Eye (tissue), 1 donor: ENCODE measurements around the gene SLC5A2.

Source experiments
- DNase-seq: peaks from one replicate; pipeline ENCODE4 v3.0.0-alpha.2; 2015

The SLC5A2 gene

DNA sequence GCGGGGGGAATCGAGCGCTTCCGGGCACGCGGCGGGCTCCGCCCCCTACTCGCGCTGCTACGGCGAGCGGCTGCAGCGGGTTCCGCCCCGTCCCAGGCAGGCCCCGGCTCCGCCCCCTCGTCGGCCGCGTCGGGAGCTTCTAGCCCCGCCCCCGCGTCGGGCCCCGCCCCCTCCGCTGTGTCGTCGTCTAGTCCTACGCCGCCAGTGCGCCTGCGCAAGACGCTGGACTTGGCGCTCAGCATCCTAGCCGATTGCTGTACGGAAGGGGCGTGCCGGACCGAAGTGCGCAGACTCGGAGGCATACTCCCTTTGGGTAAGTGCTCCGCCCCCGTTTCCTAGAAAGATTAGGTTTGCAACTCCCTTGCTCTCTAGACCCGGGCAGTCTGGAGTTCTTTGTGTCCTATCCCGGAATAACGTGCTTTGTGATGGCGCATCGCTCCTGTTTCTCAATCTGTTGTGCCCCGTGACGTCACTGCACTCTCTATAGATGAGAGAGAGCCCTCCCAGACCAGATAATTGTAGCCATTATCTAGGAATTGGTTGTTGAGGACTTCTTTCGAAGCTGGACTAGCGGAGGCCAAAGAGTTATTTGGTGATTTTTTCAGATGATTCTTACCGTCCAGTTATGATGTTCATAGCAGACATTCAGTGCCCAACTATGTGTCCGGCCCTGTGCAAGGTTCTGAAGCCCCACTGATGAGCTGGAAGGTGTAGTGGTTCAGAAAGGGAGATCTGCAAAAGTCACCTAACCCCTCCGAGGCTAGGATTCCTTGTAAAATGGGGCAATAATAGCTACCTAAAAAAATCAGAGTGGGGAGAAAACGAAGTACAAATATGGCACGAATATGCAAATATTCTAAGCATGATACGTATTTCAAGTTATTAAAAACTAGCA, 23.0 kb upstream of the SLC5A2 start:
- DNase-seq: peak; percentile 100

DNA sequence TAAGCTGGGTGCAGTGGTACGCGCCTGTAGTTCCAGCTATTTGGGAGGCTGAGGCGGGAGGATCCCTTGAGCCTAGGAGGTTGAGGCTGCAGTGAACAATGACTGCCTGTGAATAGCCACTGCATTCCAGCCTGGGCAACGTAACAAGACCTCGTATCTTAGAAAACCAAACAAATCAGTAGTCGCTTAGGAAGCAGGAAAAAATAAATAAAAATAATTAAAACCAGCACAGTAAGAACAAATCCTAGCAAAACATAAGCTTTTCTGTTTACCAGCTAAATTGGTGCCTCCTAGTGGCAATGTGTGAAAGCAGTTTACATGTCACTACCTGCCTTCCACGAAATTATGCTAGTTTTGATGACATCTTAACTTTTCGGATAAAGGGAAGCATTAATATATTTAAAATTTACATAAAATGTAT, 22.3 kb upstream of the SLC5A2 start:
- peak; percentile 60 for DNase-seq

DNA sequence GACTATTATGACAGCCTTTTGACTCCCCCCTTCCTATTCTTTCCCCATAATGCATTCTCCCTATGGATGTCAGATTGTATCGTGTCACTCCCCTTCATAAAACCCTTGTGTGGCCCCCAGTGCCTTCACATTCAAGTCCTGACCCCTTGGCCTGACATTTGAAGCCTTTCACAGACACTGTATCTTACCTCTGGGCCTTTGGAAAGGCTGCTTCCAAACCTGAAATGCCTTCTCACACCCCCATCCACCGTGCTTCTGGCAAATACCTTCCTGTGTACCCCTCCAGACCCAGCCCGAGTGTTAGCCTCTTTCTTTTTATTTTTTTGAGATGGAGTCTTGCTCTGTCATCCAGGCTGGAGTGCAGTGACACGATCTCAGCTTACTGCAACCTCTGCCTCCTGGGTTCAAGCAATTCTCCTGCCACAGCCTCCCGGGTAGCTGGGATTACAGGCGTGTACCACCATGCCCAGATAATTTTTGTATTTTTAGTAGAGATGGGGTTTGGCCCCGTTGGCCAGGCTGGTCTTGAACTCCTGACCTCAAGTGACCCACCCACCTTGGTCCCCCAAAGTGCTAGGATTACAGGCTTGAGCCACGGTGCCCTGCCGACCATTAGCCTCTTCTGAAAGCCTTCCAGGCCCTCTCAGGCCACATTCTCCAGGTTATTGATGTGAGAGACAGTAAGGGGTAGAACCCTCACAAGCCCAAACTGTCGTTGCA, 21.6 kb upstream of the SLC5A2 start:
- no peak for DNase-seq

DNA sequence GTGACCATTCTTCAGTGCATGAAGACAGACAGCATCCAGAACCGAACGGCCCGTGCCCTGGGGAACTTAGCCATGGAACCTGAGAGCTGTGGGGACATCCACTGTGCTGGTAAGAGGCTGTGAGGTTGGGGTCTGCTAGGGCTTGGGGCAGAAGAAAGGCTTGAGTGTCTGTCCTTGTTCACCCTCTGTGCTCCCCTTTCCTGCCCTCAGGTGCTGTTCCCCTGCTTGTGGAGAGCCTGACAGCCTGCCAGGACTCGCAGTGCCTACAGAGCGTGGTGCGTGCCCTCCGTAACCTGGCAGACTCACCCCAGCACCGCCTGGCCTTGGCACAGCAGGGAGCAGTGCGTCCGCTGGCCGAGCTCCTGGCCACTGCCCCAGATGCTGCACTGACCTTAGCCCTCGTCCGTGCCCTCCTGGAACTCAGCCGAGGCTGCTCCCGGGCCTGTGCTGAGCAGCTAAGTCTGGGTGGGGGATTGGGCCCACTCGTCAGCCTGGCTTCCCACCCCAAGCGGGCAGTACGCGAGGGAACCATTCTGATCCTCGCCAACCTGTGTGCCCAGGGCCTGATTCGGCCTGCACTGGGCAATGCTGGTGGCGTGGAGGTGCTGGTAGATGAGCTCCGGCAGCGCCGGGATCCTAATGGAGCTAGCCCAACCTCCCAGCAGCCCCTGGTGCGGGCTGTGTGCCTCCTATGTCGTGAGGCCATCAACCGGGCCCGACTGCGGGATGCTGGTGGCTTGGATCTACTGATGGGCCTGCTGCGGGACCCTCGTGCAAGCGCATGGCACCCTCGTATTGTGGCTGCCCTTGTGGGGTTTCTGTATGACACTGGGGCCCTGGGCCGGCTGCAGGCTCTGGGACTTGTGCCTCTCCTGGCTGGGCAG, 20.8 kb upstream of the SLC5A2 start:
- no peak for DNase-seq

DNA sequence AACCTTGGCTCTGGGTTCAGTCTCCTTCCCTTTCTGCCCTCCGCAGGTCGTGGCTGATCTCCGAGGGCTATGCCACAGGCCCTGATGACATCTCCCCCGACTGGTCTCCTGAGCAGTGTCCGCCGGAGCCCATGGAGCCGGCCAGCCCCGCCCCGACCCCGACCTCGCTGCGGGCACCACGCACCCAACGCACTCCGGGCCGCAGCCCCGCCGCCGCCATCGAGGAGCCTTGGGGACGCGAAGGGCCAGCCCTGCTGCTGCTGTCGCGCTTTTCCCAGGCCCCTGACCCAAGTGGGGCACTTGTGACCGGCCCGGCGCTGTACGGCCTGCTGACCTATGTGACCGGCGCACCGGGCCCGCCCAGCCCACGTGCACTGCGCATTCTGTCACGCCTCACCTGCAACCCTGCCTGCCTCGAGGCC, 18.6 kb upstream of the SLC5A2 start:
- DNase-seq: no peak

DNA sequence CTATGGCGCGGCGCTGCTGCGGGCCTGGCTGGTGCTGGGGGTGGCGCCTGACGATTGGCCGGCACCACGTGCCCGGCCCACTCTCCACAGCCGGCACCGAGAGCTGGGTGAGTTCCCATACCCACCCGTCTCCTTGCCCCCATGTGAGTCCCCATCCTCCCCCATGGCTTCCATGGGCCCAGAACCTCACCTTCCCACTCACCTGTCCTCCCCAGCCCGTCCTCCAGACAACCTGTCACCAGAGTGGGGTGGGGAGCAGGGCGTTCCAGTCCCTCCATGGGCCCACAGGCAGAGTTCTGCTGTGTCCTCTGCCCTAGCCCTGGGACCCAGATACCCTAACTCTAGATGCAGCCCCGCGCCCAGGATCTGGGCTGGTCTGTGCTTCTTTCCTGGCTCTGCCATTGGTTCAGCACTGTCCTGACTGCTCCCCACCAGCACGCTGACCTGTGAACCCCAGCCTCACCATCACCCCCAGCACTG, 18.1 kb upstream of the SLC5A2 start:
- no peak for DNase-seq

DNA sequence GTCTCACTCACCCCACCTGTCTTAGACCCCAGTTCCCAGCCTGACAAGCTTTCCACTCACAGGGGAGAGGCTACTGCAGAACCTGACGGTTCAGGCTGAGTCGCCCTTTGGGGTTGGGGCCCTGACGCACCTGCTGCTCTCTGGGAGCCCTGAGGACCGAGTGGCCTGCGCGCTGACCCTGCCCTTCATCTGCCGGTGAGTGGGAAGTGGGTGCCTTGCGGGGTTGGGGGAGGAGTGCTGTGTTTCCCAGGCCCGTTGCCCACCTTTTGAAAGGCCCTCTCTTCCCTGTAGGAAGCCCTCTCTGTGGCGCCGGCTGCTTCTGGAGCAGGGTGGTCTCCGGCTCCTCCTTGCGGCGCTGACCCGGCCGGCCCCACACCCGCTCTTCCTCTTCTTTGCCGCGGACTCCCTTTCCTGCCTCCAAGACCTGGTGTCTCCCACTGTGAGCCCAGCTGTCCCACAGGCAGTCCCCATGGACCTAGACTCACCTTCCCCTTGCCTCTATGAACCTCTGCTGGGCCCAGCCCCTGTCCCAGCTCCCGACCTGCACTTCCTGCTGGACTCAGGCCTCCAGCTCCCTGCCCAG, 17.0 kb upstream of the SLC5A2 start:
- DNase-seq: no peak

DNA sequence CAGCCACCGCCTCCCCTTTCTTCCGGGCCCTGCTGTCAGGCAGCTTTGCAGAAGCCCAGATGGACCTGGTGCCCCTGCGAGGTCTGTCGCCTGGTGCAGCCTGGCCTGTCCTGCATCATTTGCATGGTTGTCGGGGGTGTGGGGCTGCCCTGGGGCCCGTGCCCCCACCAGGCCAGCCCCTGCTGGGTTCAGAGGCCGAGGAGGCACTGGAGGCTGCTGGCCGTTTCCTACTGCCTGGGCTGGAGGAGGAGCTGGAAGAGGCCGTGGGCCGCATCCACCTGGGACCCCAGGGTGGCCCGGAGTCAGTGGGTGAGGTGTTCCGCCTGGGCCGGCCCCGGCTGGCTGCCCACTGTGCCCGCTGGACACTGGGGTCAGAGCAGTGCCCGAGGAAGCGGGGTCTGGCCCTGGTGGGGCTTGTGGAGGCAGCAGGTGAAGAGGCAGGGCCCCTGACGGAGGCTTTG, 16.5 kb upstream of the SLC5A2 start:
- no peak for DNase-seq

DNA sequence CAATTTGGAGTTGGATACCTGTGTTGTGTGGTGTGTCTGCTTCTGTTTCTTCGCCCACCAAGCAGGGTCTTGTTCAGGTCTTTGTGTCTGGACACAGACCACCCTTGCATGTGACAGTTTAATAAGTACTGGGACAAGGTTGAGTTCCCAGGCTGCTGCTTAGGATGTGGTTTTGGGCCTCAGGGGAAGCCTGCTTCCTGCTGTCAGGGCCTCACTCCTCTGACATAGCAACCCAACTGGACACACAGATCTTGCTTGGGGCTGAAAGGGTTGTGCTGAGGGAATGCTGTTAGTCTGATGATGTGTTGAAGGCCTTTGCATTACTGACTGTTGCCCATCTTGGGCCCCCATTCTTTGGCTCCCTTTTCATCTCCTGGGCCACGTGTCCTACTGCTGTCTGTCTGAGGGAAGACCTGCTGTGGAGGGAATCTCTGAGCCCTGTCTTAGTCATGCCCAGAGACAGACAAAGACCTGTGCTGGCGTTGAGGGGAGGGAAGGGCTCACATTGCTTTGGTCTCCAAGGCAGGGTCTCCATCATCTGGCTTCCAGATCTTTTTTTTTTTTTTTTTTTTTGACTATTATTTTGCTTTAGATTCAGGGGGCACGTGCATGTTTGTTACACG, 15.7 kb upstream of the SLC5A2 start:
- no peak for DNase-seq

DNA sequence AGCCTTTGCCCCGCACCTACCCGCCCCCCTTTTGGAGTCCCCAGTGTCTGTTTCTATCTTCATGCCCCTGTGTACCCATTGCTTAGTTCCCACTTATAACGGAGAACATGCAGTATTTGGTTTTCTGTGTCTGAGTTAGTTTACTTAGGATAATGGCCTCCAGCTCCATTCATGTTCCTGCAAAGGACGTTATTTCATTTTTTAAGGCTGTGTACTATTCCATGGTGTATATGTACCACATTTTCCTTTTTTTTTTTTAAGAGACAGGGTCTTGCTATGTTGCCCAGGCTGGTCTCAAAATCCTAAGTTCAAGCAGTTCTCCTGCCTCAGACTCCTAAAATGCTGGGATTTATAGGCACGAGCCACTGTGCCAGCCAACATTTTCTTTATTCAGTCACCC, 15.1 kb upstream of the SLC5A2 start:
- DNase-seq: no peak

DNA sequence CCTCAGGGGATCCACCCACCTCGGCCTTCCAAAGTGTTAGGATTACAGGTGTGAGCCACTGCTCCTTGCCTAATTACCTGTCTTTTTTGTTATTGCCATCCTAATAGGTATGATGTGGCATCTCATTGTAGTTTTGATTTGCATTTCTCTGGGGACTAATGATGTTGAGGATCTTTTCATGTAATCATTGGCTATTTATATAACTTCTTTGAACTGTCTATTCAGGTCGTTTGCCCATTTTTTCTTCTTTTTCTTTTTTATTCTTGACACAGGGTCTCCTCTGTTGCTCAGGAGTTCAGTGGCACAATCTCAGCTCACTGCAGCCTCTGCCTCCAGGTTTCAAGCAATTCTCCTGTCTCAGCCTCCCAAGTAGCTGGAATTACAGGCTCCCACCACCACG, 12.3 kb upstream of the SLC5A2 start:
- no peak for DNase-seq

DNA sequence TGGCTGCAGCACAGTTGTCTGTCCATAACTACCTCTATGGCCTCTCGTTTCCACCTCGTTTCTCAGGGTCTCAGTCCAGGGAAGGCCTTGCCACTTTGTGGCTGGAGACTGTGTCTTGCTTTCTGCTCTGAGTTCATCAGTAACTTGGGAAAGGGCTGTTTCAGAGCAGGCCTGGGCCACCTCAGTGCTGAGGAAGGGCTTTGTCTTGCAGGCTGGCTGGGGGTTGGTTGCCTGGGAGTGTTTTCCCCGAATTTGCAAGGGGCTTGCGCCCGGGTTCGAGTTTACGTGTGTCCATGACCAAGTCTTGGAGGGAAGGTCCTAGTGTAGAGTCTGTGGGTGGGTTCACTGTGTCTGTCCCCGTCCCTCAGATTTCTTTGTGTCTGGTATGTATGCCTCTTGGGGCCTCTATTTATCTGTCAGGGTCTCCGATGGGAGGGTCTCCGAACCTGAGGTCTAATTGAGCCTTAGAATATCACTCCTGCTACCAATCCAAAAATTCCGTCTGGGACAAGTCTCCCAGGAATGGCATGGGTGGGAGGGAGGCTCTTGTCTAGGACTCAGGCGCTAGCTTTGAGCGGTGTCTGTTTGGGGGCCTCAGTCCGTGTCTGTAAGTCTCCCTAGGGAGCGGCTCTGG, 11.6 kb upstream of the SLC5A2 start:
- DNase-seq: no peak

DNA sequence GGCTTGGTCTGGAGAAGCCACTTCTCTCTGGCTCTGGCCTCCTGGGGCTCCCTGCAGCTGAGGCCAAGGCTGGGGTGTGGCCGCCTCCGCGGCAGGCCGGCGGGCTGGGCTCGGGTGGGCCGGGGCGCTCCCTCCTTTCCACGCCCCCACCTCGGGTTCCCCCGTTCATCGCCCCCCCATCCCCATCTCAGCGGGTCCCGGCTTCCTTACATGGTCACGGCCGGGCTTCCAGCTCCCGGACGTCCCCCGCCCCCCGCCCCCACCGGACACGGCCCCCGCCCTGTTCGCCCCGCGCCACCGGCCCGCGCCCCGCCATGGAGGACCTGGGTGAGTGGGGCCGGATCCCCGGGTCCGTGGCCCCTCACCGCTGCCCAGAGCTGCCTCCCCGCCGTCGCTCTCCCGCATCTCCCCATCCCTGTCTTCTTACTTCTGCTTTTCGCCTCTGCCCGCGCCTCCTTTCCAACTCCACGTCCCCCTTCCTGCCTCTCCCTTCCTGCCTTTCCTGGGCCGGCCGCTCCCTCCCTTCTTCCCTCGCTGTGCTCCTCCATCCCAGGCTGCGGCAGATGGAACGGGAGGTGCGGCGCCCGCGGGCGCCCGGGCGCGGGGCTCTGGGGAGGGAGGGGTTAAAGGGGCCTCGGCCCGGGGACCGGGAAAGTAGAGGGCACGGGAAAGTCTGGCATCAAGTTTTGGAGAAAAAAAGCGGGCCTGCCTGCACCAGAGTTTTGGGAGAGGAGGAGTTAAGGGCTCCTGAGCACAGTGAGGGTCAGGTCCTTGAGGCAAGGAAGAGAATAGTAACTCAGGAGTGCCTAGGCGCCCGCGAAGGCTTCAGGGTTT, 10.8 kb upstream of the SLC5A2 start, which contains the start of gene TGFB1I1:
TGFB1I1 (plus strand) TSS at position 278 of the 834 bp plus-strand sequence; CDS start at position 315, 37 bp downstream.
- DNase-seq: peak; percentile 75

DNA sequence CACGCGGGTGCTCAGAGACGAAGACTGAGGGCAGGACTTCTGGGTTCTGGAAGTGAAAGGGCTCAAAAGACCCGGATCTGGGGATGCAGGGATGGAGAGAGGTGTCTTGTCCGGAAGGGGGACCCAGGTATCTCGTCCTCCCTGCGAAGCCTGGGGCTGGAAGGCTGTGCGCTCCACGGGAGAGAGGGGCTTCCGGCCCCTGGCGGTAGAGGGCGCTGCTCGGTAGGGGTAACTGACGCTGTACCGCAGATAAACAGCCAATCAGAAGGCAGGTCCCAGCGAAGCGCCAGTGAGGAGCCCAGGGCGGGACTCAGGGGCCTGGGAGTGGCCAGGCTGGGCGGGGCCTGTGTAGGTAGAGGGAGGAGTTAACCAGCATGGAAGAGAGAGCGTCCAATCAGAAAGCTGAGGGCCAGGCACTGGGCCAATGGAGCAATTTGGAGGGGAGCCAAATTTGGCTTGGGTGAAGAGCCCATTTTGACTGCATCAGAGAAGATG, 10.2 kb upstream of the SLC5A2 start:
- DNase-seq: peak; percentile 76

DNA sequence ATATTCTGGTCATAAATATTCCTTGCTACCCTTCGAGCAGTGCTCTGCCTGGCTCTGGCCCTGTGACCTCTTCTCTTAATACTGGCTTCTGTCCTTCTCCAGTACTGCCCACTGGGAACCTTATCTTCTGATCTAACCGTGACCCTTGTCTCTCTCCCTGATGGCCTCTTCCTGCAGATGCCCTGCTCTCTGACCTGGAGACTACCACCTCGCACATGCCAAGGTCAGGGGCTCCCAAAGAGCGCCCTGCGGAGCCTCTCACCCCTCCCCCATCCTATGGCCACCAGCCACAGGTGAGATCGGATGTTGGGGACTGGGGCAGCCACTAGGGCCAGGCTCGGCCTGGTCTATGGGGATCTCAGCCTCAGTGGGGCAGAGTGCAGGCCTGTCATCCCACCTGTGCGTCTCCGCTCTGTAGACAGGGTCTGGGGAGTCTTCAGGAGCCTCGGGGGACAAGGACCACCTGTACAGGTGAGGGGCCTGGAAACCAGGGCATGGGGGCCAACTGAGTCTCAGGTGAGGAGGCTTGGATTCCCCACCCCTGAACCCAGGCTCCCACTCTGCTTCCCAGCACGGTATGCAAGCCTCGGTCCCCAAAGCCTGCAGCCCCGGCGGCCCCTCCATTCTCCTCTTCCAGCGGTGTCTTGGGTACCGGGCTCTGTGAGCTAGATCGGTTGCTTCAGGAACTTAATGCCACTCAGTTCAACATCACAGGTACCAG, 9.5 kb upstream of the SLC5A2 start:
- DNase-seq: no peak

DNA sequence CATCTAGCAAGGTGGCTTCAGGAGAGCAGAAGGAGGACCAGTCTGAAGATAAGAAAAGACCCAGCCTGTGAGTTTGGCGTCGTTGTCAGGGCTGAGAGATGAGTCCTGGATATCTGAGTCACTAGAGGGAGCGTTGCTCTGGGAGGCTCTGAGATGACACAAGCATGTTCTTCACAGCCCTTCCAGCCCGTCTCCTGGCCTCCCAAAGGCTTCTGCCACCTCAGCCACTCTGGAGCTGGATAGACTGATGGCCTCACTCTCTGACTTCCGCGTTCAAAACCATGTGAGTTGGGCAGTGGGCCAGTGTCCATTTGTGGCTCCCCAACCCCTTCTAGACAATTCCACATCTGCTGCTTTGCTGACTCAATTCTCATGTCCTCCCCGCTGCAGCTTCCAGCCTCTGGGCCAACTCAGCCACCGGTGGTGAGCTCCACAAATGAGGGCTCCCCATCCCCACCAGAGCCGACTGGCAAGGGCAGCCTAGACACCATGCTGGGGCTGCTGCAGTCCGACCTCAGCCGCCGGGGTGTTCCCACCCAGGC, 8.7 kb upstream of the SLC5A2 start:
- no peak for DNase-seq

DNA sequence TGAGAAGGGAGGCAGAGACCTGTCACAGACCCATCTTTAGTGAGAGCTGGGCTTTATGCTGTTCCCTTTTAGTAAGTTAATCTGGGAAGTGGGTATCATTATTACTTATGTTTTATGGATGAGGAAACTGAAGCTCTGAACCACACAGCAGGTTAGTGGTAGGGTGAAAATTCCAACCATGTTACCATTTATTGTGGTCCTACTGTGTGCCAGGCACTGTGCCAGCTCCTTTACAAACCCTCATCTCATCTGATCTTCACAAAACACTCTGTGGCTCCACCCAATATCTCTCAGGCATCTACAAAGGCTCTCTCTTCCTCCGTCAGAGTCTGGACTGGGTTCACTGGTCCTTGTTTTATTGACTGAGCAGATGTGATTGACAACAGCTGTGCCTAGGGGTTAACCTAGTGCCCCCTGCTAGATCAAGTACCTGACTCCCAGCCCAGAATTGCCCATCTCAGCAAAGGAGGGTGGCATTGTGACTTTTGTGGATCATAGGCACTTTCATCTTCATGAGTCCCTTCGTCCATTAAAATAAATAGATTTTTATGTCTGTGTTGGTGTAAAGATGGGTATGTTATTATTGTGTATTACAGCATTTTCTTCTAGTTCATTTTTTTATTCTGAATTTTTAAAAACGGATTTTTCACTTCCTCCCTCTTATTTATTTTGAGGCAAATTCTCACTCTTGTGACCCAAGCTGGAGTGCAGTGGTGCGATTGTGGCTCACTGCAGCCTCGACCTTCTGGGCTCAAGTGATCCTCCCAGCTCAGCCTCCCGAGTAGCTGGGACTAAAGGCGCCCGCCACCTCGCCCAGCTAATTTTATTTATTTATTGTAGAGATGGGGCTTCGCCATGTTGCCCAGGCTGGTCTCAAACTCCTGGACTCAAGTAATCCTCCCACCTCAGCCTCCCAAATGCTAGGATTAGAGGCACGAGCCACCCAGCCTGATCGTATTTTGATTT, 7.9 kb upstream of the SLC5A2 start:
- DNase-seq: no peak

DNA sequence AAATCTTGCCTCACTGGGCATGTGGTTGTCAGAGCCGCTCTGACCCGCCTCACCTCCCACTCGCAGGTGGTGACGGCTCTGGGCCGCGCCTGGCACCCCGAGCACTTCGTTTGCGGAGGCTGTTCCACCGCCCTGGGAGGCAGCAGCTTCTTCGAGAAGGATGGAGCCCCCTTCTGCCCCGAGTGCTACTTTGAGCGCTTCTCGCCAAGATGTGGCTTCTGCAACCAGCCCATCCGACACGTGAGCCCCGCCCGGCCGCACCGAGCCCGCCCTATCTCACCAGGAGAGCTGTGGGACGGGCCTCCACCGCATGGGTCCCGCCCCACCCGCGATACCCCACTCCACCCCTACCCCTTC, 7.0 kb upstream of the SLC5A2 start:
- no peak for DNase-seq
